Keratinocyte (primary cell): ENCODE results near the gene UNC13B. TPM values are rescaled to one million over a fixed set of nuclear protein-coding genes. Genes with fewer than 3 reads are reported as not detected.

Experiments used
- DNase-seq: peaks from one replicate; pipeline ENCODE4 v3.0.0-alpha.2; 2011; ENCODE audit warnings: low read depth, missing footprints, low spot score
- FAIRE-seq: peaks from 2 replicates; lab custom pipeline; 2011; peaks lifted over from hg19 to GRCh38; lab: Jason Lieb, UNC
- H2AFZ ChIP-seq: 2 replicates; pipeline ENCODE4 v1.6.0; 2012; ENCODE audit warnings: low read length, control low read depth, inconsistent platforms; ENCODE audit not compliant: control insufficient read depth
- H3K27ac ChIP-seq: 2 replicates; pipeline ENCODE4 v1.5.1; 2011; ENCODE audit warnings: low read length; ENCODE audit not compliant: control insufficient read depth, insufficient read depth
- H3K27me3 ChIP-seq: 3 replicates; pipeline ENCODE4 v1.6.0; 2011; ENCODE audit warnings: low read length; ENCODE audit not compliant: control insufficient read depth, insufficient read depth; ENCODE audit errors: extremely low read depth
- H3K36me3 ChIP-seq, 2 experiments: 2 replicates in 1 of 2; 3 replicates in 1 of 2; pipeline ENCODE4 v1.5.1; 2011; ENCODE audit warnings: low read length in 2 of 2, mild to moderate bottlenecking in 1 of 2; ENCODE audit not compliant: control insufficient read depth in 2 of 2, insufficient read depth in 2 of 2; ENCODE audit errors: extremely low read depth in 1 of 2
- H3K4me1 ChIP-seq: 3 replicates; pipeline ENCODE4 v1.5.1; 2011; ENCODE audit warnings: low read length; ENCODE audit not compliant: control insufficient read depth, insufficient read depth; ENCODE audit errors: extremely low read depth
- H3K4me2 ChIP-seq: 3 replicates; pipeline ENCODE4 v1.6.0; 2011; ENCODE audit warnings: low read depth, low read length; ENCODE audit not compliant: control insufficient read depth, insufficient read depth; ENCODE audit errors: extremely low read depth
- H3K4me3 ChIP-seq, 3 experiments: fragments of 200-600 bp in 1 of 3; sonication (generic) in 1 of 3; 2 replicates in 2 of 3; 3 replicates in 1 of 3; pipeline ENCODE4 v1.5.1; 2011 to 2016; ENCODE audit warnings: low read length in 3 of 3, mild to moderate bottlenecking in 3 of 3, control low read depth in 2 of 3, inconsistent platforms in 1 of 3, low read depth in 1 of 3, mixed read lengths in 1 of 3, mixed run types in 1 of 3, moderate library complexity in 1 of 3; ENCODE audit not compliant: control insufficient read depth in 2 of 3, insufficient read depth in 2 of 3; ENCODE audit errors: extremely low read depth in 1 of 3
- H3K79me2 ChIP-seq: 2 replicates; pipeline ENCODE4 v1.6.0; 2012; ENCODE audit warnings: low read length; ENCODE audit not compliant: control insufficient read depth, insufficient read depth
- H3K9ac ChIP-seq: 3 replicates; pipeline ENCODE4 v1.6.0; 2011; ENCODE audit warnings: low read length; ENCODE audit not compliant: control insufficient read depth, insufficient read depth; ENCODE audit errors: extremely low read depth
- H3K9me1 ChIP-seq: 3 replicates; pipeline ENCODE4 v1.6.0; 2011; ENCODE audit warnings: low read length; ENCODE audit not compliant: control insufficient read depth, insufficient read depth; ENCODE audit errors: extremely low read depth
- H3K9me3 ChIP-seq: 2 replicates; pipeline ENCODE4 v1.5.1; 2012; ENCODE audit warnings: low read depth, low read length; ENCODE audit not compliant: control insufficient read depth
- H4K20me1 ChIP-seq: 3 replicates; pipeline ENCODE4 v1.6.0; 2011; ENCODE audit warnings: low read length; ENCODE audit not compliant: control insufficient read depth, insufficient read depth; ENCODE audit errors: extremely low read depth
- CTCF ChIP-seq, 3 experiments: IDR thresholded peaks in 1 of 3; conservative IDR thresholded peaks in 1 of 3; optimal IDR thresholded peaks in 1 of 3; 2 replicates in 2 of 3; 3 replicates in 1 of 3; pipeline versions ENCODE3 to v1.5.1; 2011; ENCODE audit warnings: low read length in 3 of 3, mild to moderate bottlenecking in 3 of 3, moderate library complexity in 2 of 3, control low read depth in 1 of 3, inconsistent platforms in 1 of 3; ENCODE audit not compliant: insufficient read depth in 2 of 3; ENCODE audit errors: extremely low read depth in 1 of 3
- EZH2 ChIP-seq: IDR thresholded peaks from one replicate; pipeline ENCODE4 v1.6.1; 2012; ENCODE audit warnings: inconsistent platforms, mild to moderate bottlenecking, low read length, moderate library complexity
- dilution Hi-C: fragments of 300-500 bp; cut with MboI; formaldehyde crosslinking; loops from one replicate; pipeline ENCODE4 v1.7.0; 2020; ENCODE audit warnings: low sequenced_read_pairs; ENCODE audit not compliant: extremely low pct_ligation_motif_present
- polyA plus RNA-seq, 5 experiments: library from polyadenylated mRNA; depleted of rRNA in 3 of 5; stranded (reverse) in 3 of 5; stranded (forward) in 1 of 5; unstranded in 1 of 5; fragments of >200 nt; gene quantifications; 1 replicate in 1 of 5; 2 replicates in 3 of 5; 3 replicates in 1 of 5; pipeline versions ENCODE4 v1.2.1 to v1.2.3, GENCODE V29; 2011 to 2012; ENCODE audit warnings: missing spikeins in 2 of 5, low read depth in 1 of 5, low replicate concordance in 1 of 5

UNC13B gene
- polyA plus RNA-seq, 1 donor (not counting 4 experiments of a cell fraction or from before 2014, with no cell fraction given): 9.3 TPM

GRCh38 chr9:35211854-35212253 lies 50.0 kb downstream of the UNC13B start:
- no peaks in the 10 kb centered on the region for H3K4me1 ChIP-seq
- H3K27ac ChIP-seq: no peak overlapping the region
- no peaks in the 10 kb centered on the region for H3K36me3 ChIP-seq
- no peaks in the 10 kb centered on the region for H3K9me1 ChIP-seq
- DNase-seq (no peak), FAIRE-seq (no peak)
- TF ChIP-seq EZH2: no peak
- no peak for TF ChIP-seq CTCF (optimal IDR thresholded peaks at IDR 0.05 in 1 of 3, IDR thresholded peaks at IDR 0.05 in 1 of 3, conservative IDR thresholded peaks at IDR 0.05 in 1 of 3; ENCODE audit: extremely low read depth in 1 of 3, insufficient read depth in 2 of 3, low read length in 3 of 3)
- no peaks in the 10 kb centered on the region for H3K79me2 ChIP-seq
- no peaks in the 10 kb centered on the region for H3K9me3 ChIP-seq
- no peaks in the 10 kb centered on the region for H4K20me1 ChIP-seq
- dilution Hi-C loops: no loop called here
- H2AFZ ChIP-seq: no peak overlapping the region
- H3K4me3 ChIP-seq: no peak overlapping the region
- no peaks in the 10 kb centered on the region for H3K27me3 ChIP-seq
- no peak overlapping the region for H3K9ac ChIP-seq
- H3K4me2 ChIP-seq: no peak overlapping the region

- H3K27ac ChIP-seq: no peak overlapping the region
- no peaks in the 10 kb centered on the region for H3K79me2 ChIP-seq
- H3K9me3 ChIP-seq: peaks cover 1% of the 10 kb centered on the region
- DNase-seq (no peak), FAIRE-seq (no peak)
- no peak overlapping the region for H3K4me3 ChIP-seq
- H2AFZ ChIP-seq: no peak overlapping the region
- H3K9me1 ChIP-seq: no peaks in the 10 kb centered on the region
- H3K9ac ChIP-seq: no peak overlapping the region
- H4K20me1 ChIP-seq: no peaks in the 10 kb centered on the region
- dilution Hi-C loops: no loop called here
- H3K27me3 ChIP-seq: no peaks in the 10 kb centered on the region
- no peaks in the 10 kb centered on the region for H3K36me3 ChIP-seq
- H3K4me1 ChIP-seq: no peaks in the 10 kb centered on the region
- no peak for TF ChIP-seq EZH2
- no peak for TF ChIP-seq CTCF (optimal IDR thresholded peaks at IDR 0.05 in 1 of 3, IDR thresholded peaks at IDR 0.05 in 1 of 3, conservative IDR thresholded peaks at IDR 0.05 in 1 of 3; ENCODE audit: extremely low read depth in 1 of 3, insufficient read depth in 2 of 3, low read length in 3 of 3)
- no peak overlapping the region for H3K4me2 ChIP-seq
Measured at GRCh38 chr9:35220659-35221338, 59.0 kb downstream of the UNC13B start.
